Measurements from ENCODE around the gene CABP5.

CABP5 gene

GRCh38 chr19:47992070-47992469 is 51.8 kb downstream of the CABP5 start, which contains the start of gene BSPH1:
BSPH1 (minus strand) TSS chr19:47992170; CDS start chr19:47992081, 89 bp downstream.
- H3K9me3 ChIP-seq (ENCODE audit: control insufficient read depth, low read depth, low read length): peaks cover 3% of the 10 kb centered on the region
- no peak within 1 kb of the TSS for H3K9ac ChIP-seq (ENCODE audit: low read length)
- H3K4me3 ChIP-seq (ENCODE audit: low read length): no peak within 1 kb of the TSS
- H3K4me1 ChIP-seq (ENCODE audit: control insufficient read depth, low read depth, low read length): no peaks in the 10 kb centered on the region
- H3K27ac ChIP-seq (ENCODE audit: low read length): no peak within 1 kb of the TSS
- no peaks in the 10 kb centered on the region for H3K36me3 ChIP-seq (ENCODE audit: control insufficient read depth, low read depth, low read length)
- no peaks in the 10 kb centered on the region for H3K27me3 ChIP-seq (ENCODE audit: control insufficient read depth, insufficient read depth, low read length)

- Histone ChIP-seq H3K27me3 (ENCODE audit: control insufficient read depth, insufficient read depth, low read length) (no peaks in the 10 kb centered on the region), H3K9ac (ENCODE audit: low read length) (no peak overlapping the region), H3K4me1 (ENCODE audit: control insufficient read depth, low read depth, low read length) (no peaks in the 10 kb centered on the region), H3K36me3 (ENCODE audit: control insufficient read depth, low read depth, low read length) (no peaks in the 10 kb centered on the region), H3K4me3 (ENCODE audit: low read length) (no peak overlapping the region), H3K27ac (ENCODE audit: low read length) (no peak overlapping the region), H3K9me3 (ENCODE audit: control insufficient read depth, low read depth, low read length) (peaks cover 7% of the 10 kb centered on the region)
Observed at GRCh38 chr19:47991191-47991808, 52.6 kb downstream of the CABP5 start.

Measured in iPS-18a (cell line).